Testis (tissue), 3 donors: ENCODE measurements around the gene ANXA9. TPM values are rescaled to one million over a fixed set of nuclear protein-coding genes. Genes with fewer than 3 reads are reported as not detected.

ENCODE experiments used
- DNase-seq: peaks from one replicate; pipeline ENCODE4 v3.0.0-alpha.2; 2019
- H3K27ac ChIP-seq, 2 donors: fragments of 200-600 bp; sonication (generic); one replicate each; pipeline ENCODE4 v1.5.1; 2019
- H3K27me3 ChIP-seq: fragments of 200-600 bp; sonication (generic); one replicate; pipeline ENCODE4 v1.5.1; 2019
- H3K36me3 ChIP-seq: fragments of 200-600 bp; sonication (generic); one replicate; pipeline ENCODE4 v1.5.1; 2017; ENCODE audit warnings: low read depth; ENCODE audit errors: missing control alignments
- H3K4me1 ChIP-seq: fragments of 200-600 bp; sonication (generic); one replicate; pipeline ENCODE4 v1.5.1; 2019
- H3K4me3 ChIP-seq, 2 donors: fragments of 200-600 bp; sonication (generic); one replicate each; pipeline ENCODE4 v1.5.1; 2017 to 2019
- H3K9me3 ChIP-seq: fragments of 200-600 bp; sonication (generic); one replicate; pipeline ENCODE4 v1.5.1; 2017
- POLR2A ChIP-seq: fragments of 450-650 bp; IDR thresholded peaks from one replicate; pipeline ENCODE4 v1.6.1; 2017; ENCODE audit warnings: antibody characterized with exemption, mild to moderate bottlenecking, moderate library complexity
- WGBS, 2 donors: methylation state at CpG; one replicate each; pipeline ENCODE4 v1.1.5; 2018; 5-methylcytosine and 5-hydroxymethylcytosine counted together
- intact Hi-C: fragments of 100-400 bp; cut with DNase I; formaldehyde crosslinking; loops from one replicate; pipeline ENCODE4 v1.15.1; 2023; ENCODE audit warnings: low total_unique reads
- polyA plus RNA-seq: library from polyadenylated mRNA; stranded (reverse); fragments of 350-450 nt; fragmentation: Illumina TruSeq; extraction: RNeasy Lipid Tissue Mini Kit (QIAGEN cat#74804); gene quantifications from one replicate; pipeline ENCODE4 v1.2.3, GENCODE V29; 2014; ENCODE audit warnings: low read depth, low replicate concordance; ENCODE audit not compliant: insufficient read depth
- total RNA-seq, 2 donors: library from RNA; depleted of rRNA; stranded (reverse); fragments of >200 nt; gene quantifications; one replicate each; pipeline ENCODE4 v1.2.3, GENCODE V29; 2016
- TF ChIP-seq, protein P1 (sequence below), 3 experiments: fragments of 450-650 bp in 2 of 3; fragments of 200-600 bp in 1 of 3; sonication (generic) in 1 of 3; IDR thresholded peaks; one replicate each; pipeline ENCODE4 v1.5.1; 2016 to 2019; ENCODE audit warnings: antibody characterized with exemption in 3 of 3, mild to moderate bottlenecking in 2 of 3, moderate library complexity in 1 of 3

The ANXA9 gene
- total and polyA plus RNA-seq, 3 donors from 2014 or later: 5.1 to 6.9 (median 5.7) TPM

DNA sequence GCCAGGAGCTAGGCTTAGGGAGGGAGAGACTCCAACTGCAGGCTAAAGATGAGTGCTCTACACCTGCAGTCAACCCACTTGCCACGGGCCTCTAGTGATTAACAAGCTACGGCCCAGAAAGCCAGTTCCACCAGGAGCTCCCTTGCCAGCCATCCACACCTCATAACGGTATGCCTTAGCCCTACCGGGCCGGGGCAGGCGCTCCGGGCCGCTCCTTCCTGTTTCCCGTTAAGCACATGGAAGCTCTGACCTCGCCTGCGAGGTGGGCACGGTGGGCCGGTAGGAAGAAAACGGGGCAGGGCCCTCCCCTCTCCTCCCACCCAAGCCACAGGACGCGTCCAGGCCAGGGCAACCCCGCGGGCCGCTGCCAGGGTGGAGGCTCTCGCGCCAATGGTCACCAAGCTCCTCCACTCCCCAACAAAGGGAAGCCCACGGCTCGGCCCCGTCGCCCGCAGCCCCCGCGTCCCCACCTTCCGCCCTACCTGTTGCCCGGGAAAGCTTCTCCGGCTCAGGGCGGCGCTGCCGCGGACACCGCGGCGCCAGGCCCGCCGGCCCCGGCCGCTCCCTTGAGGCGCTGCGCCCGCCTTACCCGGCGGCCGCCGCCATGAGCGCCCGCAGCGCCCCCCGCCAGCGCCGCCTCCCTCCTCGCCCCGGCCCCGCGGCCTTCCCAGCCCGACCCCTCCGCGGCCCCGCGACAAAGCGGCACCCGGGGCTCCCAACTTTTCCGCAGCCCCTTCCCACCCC lies 8.1 kb upstream of the ANXA9 start:
- 1% methylated on average over 35 of the region's 67 CpGs; no CpG with 5 or more reads in 1 of the 2 donors for WGBS, 2 donors
- Histone ChIP-seq H3K36me3 (no peaks in the 10 kb centered on the region), H3K4me3 (peak overlapping the region; percentile 78 to 83), H3K27me3 (no peaks in the 10 kb centered on the region), H3K27ac (peak overlapping the region; percentile 93 to 96), H3K4me1 (peaks cover 38% of the 10 kb centered on the region), H3K9me3 (no peaks in the 10 kb centered on the region)
- intact Hi-C loops: no loop called here
- peak; percentile 44 for DNase-seq
- TF ChIP-seq POLR2A: no peak
- TF ChIP-seq, protein P1, sequence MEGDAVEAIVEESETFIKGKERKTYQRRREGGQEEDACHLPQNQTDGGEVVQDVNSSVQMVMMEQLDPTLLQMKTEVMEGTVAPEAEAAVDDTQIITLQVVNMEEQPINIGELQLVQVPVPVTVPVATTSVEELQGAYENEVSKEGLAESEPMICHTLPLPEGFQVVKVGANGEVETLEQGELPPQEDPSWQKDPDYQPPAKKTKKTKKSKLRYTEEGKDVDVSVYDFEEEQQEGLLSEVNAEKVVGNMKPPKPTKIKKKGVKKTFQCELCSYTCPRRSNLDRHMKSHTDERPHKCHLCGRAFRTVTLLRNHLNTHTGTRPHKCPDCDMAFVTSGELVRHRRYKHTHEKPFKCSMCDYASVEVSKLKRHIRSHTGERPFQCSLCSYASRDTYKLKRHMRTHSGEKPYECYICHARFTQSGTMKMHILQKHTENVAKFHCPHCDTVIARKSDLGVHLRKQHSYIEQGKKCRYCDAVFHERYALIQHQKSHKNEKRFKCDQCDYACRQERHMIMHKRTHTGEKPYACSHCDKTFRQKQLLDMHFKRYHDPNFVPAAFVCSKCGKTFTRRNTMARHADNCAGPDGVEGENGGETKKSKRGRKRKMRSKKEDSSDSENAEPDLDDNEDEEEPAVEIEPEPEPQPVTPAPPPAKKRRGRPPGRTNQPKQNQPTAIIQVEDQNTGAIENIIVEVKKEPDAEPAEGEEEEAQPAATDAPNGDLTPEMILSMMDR (IDR thresholded peaks at IDR 0.05): no peak

DNA sequence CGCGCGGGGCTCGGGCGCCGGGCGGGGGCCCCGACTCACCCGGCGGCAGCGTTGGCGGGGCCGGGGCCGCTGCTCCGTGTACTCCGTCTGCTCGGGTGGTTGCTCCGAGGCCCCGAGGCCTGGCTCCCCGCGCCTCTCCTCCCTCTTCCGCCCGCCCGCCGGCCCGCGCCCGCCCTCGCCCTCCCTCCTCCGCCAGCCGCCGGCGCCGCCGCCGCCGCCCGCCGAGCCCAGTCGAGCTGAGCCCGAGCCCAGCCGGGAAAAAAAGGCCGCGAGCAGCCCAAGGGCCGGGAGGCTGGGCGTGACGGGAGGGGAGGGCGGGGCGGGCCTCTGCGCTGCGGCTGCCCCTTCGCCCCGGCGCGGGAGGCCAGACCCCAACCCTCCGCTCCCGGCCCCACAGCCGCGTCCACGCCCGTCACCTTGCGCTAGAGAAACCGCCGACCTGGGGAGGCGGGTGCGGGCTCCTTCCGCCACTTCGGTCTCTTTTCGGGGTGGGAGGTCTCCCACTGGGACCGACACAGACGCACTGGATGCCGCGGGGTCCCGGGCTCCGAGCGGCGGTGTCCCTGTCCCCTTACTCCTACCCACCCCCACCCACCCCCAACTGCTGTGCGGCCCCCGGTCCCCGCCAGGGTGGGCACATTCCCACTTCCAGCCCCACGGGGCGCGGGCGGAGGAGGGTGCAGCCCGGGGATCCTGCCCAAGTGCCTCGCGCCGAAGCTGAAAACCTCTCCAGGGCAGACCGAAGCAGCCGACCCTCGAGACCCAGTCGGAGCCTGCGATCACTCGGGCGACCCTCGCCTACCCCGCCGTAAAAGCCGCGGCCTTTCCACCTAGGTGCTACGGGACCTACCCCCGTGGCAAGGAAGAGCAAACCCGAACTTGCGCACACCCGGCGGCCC lies 7.3 kb upstream of the ANXA9 start, which contains the start of gene CERS2:
Gene CERS2 (minus strand): TSS at position 256 of the 899 bp plus-strand sequence. CDS start 5,745 bp downstream, outside the sequence.
- Histone ChIP-seq H3K36me3 (no peaks in the 10 kb centered on the region), H3K4me3 (peak within 1 kb of the TSS; percentile 78 to 83), H3K27me3 (no peaks in the 10 kb centered on the region), H3K9me3 (no peaks in the 10 kb centered on the region), H3K27ac (peak within 1 kb of the TSS; percentile 93 to 96), H3K4me1 (peaks cover 45% of the 10 kb centered on the region)
- 7 to 10% methylated on average over 21 to 69 of the region's 106 CpGs for WGBS, 2 donors
- peak; percentile 74 for DNase-seq
- intact Hi-C loops: no loop called here
- TF ChIP-seq, protein P1 (IDR thresholded peaks at IDR 0.05): no peak
- TF ChIP-seq POLR2A: no peak

GRCh38 chr1:150976401-150976821 lies 5.7 kb upstream of the ANXA9 start:
- no peak for DNase-seq
- TF ChIP-seq, protein P1 (IDR thresholded peaks at IDR 0.05): no peak
- no peak for TF ChIP-seq POLR2A
- intact Hi-C loops: no loop called here
- H3K27me3 ChIP-seq: no peaks in the 10 kb centered on the region
- H3K4me3 ChIP-seq: no peak overlapping the region
- H3K4me1 ChIP-seq: peaks cover 41% of the 10 kb centered on the region
- WGBS, 2 donors: 91 to 95% methylated on average over 9 of the region's 9 CpGs
- no peaks in the 10 kb centered on the region for H3K36me3 ChIP-seq
- no peak overlapping the region for H3K27ac ChIP-seq
- no peaks in the 10 kb centered on the region for H3K9me3 ChIP-seq

GRCh38 chr1:150976879-150977694 lies 5.0 kb upstream of the ANXA9 start:
- peak overlapping the region in 1 of 2 donors; percentile 2 for H3K27ac ChIP-seq
- H3K36me3 ChIP-seq: no peaks in the 10 kb centered on the region
- H3K27me3 ChIP-seq: no peaks in the 10 kb centered on the region
- intact Hi-C loops: no loop called here
- H3K4me1 ChIP-seq: peaks cover 41% of the 10 kb centered on the region
- 69 to 76% methylated on average over 6 to 11 of the region's 11 CpGs for WGBS, 2 donors
- no peaks in the 10 kb centered on the region for H3K9me3 ChIP-seq
- H3K4me3 ChIP-seq: no peak overlapping the region
- peak; percentile 81 for DNase-seq
- no peak for TF ChIP-seq POLR2A
- TF ChIP-seq, protein P1 (IDR thresholded peaks at IDR 0.05): no peak
